ENCODE measurements around the gene CBX2.
"Not testable (repeated sequence)": the region's sequence is repeated elsewhere in the genome, so short reads cannot be mapped to it uniquely, and the experiment has no call there.

The CBX2 gene

GRCh38 chr17:79742951-79743476 lies 34.9 kb upstream of the CBX2 start:
- DNase-seq (ENCODE audit: low read depth in 2 of 2), result no peak

- DNase-seq (ENCODE audit: low read depth in 2 of 2), result no peak
Observed at GRCh38 chr17:79743614-79744013, 34.3 kb upstream of the CBX2 start.

- DNase-seq (ENCODE audit: low read depth in 2 of 2), result no peak
Observed at GRCh38 chr17:79745641-79746105, 32.3 kb upstream of the CBX2 start.

- no peak for DNase-seq (ENCODE audit: low read depth in 2 of 2)
Observed at GRCh38 chr17:79746889-79747507, 30.9 kb upstream of the CBX2 start.

GRCh38 chr17:79747508-79748294 lies 30.2 kb upstream of the CBX2 start:
- no peak for DNase-seq (ENCODE audit: low read depth in 2 of 2)

GRCh38 chr17:79748295-79749099 lies 29.5 kb upstream of the CBX2 start:
- no peak for DNase-seq (ENCODE audit: low read depth in 2 of 2)

- no peak for DNase-seq (ENCODE audit: low read depth in 2 of 2)
Observed at GRCh38 chr17:79749156-79749815, 28.7 kb upstream of the CBX2 start.

GRCh38 chr17:79749958-79750357 lies 28.0 kb upstream of the CBX2 start:
- DNase-seq (ENCODE audit: low read depth in 2 of 2), result no peak

GRCh38 chr17:79750650-79751545 lies 27.1 kb upstream of the CBX2 start:
- DNase-seq (ENCODE audit: low read depth in 2 of 2), result no peak

- DNase-seq (ENCODE audit: low read depth in 2 of 2), result no peak
Observed at GRCh38 chr17:79752175-79752574, 25.8 kb upstream of the CBX2 start.

GRCh38 chr17:79754370-79754769 lies 23.6 kb upstream of the CBX2 start:
- no peak for DNase-seq (ENCODE audit: low read depth in 2 of 2)

- not testable (repeated sequence) for DNase-seq (ENCODE audit: low read depth in 2 of 2)
Observed at GRCh38 chr17:79754903-79755302, 23.0 kb upstream of the CBX2 start.

- DNase-seq (ENCODE audit: low read depth in 2 of 2), result no peak
Observed at GRCh38 chr17:79755591-79755990, 22.4 kb upstream of the CBX2 start.

GRCh38 chr17:79757140-79757745 lies 20.7 kb upstream of the CBX2 start:
- no peak for DNase-seq (ENCODE audit: low read depth in 2 of 2)

GRCh38 chr17:79758271-79758670 lies 19.7 kb upstream of the CBX2 start:
- no peak for DNase-seq (ENCODE audit: low read depth in 2 of 2)

GRCh38 chr17:79760197-79760906 lies 17.6 kb upstream of the CBX2 start:
- DNase-seq (ENCODE audit: low read depth in 2 of 2), result no peak

GRCh38 chr17:79761894-79762589 lies 15.9 kb upstream of the CBX2 start:
- DNase-seq (ENCODE audit: low read depth in 2 of 2), result no peak

- no peak for DNase-seq (ENCODE audit: low read depth in 2 of 2)
Observed at GRCh38 chr17:79765708-79766107, 12.2 kb upstream of the CBX2 start.
